HCT116 (cell line): ENCODE data around the gene IGSF11. TPM values are rescaled to one million over a fixed set of nuclear protein-coding genes. Genes with fewer than 3 reads are reported as not detected.

Experiments used
- ATAC-seq: fragments of 200-7000 bp; cut with Tn5 transposase; 2 replicates; pipeline ENCODE4 v1.9.1; 2020; ENCODE audit warnings: mild to moderate bottlenecking, moderate library complexity
- BruUV-seq: library from RNA; stranded (reverse); fragments of 400-500 nt; replicated peaks from 2 replicates; lab custom pipeline; 2021; lab: Mats Ljungman, UMichigan
- CTCF ChIA-PET: fragments of 300-600 bp; sonication (Branson Sonifier 250); formaldehyde crosslinking; loops from one replicate; lab custom pipeline; 2021; ENCODE audit warnings: antibody characterized with exemption; lab: Charles Lee
- POLR2A ChIA-PET: fragments of 300-600, 350-600 bp; sonication (Branson Sonifier 250); formaldehyde crosslinking; loops from one replicate; lab custom pipeline; 2021; ENCODE audit warnings: antibody characterized with exemption; lab: Charles Lee
- RAD21 ChIA-PET, 2 experiments: fragments of 300-600 bp; sonication (Branson Sonifier 250); formaldehyde crosslinking; loops; one replicate each; lab custom pipeline; 2023; ENCODE audit warnings: low total read pairs in 2 of 2; ENCODE audit not compliant: uncharacterized antibody in 2 of 2, unreplicated experiment in 2 of 2, low non-redundant PET in 1 of 2; lab: Charles Lee
- DNase-seq: peaks from one replicate; pipeline ENCODE4 v3.0.0-alpha.2; 2010; ENCODE audit warnings: low read depth, low spot score
- H2AFZ ChIP-seq: fragments of 200-600 bp; shearing (Covaris generic), sonication (generic); 2 replicates; pipeline ENCODE4 v1.6.1; 2017; ENCODE audit warnings: low read depth, mixed run types, mixed read lengths, antibody characterized with exemption, low read length; ENCODE audit not compliant: poor library complexity, severe bottlenecking
- H3K27ac ChIP-seq: 2 replicates; pipeline ENCODE4 v1.5.1; 2012; ENCODE audit warnings: low read depth, low read length
- H3K27me3 ChIP-seq: fragments of 200-600 bp; sonication (generic); 2 replicates; pipeline ENCODE4 v1.6.1; 2016; ENCODE audit warnings: mixed run types, low read length, mixed read lengths; ENCODE audit not compliant: insufficient read depth
- H3K36me3 ChIP-seq, 2 experiments: fragments of 200-500 bp in 1 of 2; fragments of 200-600 bp in 1 of 2; sonication (Bioruptor generic) in 1 of 2; sonication (generic) in 1 of 2; 2 replicates each; pipeline versions ENCODE4 v1.5.1 to v1.6.1; 2014 to 2016; ENCODE audit warnings: low read length in 2 of 2, inconsistent platforms in 1 of 2, mixed read lengths in 1 of 2, mixed run types in 1 of 2; ENCODE audit not compliant: insufficient read depth in 2 of 2, control insufficient read depth in 1 of 2
- H3K4me1 ChIP-seq, 2 experiments: fragments of 200-600 bp in 1 of 2; sonication (generic) in 1 of 2; 2 replicates each; pipeline versions ENCODE4 v1.5.1 to v1.6.1; 2012 to 2017; ENCODE audit warnings: low read length in 2 of 2, inconsistent platforms in 1 of 2, mild to moderate bottlenecking in 1 of 2, mixed read lengths in 1 of 2, mixed run types in 1 of 2, moderate library complexity in 1 of 2; ENCODE audit not compliant: insufficient read depth in 2 of 2, control insufficient read depth in 1 of 2
- H3K4me2 ChIP-seq: fragments of 200-600 bp; sonication (generic); 2 replicates; pipeline ENCODE4 v1.6.1; 2017; ENCODE audit warnings: mixed run types, low read length, mixed read lengths
- H3K4me3 ChIP-seq, 2 experiments: fragments of 200-600 bp in 1 of 2; sonication (generic) in 1 of 2; replicated peaks in 1 of 2; 2 replicates each; pipeline ENCODE4 v1.5.1; 2011 to 2016; ENCODE audit warnings: low read length in 2 of 2, control low read depth in 1 of 2, low read depth in 1 of 2, mild to moderate bottlenecking in 1 of 2, mixed read lengths in 1 of 2, mixed run types in 1 of 2
- H3K79me2 ChIP-seq: fragments of 200-600 bp; sonication (generic); 2 replicates; pipeline ENCODE4 v1.6.1; 2017; ENCODE audit warnings: mild to moderate bottlenecking, mixed run types, low read length, moderate library complexity, mixed read lengths; ENCODE audit not compliant: insufficient read depth
- H3K9ac ChIP-seq: fragments of 200-600 bp; sonication (generic); 2 replicates; pipeline ENCODE4 v1.6.1; 2016; ENCODE audit warnings: low read length, mixed read lengths
- H3K9me2 ChIP-seq: fragments of 200-600 bp; sonication (generic), shearing (Covaris generic); 2 replicates; pipeline ENCODE4 v1.6.1; 2017; ENCODE audit warnings: mixed run types, mild to moderate bottlenecking, moderate library complexity; ENCODE audit not compliant: insufficient read depth
- H3K9me3 ChIP-seq, 2 experiments: fragments of 200-500 bp in 1 of 2; fragments of 200-600 bp in 1 of 2; sonication (Bioruptor generic) in 1 of 2; sonication (generic) in 1 of 2; 2 replicates each; pipeline ENCODE4 v1.6.1; 2014 to 2017; ENCODE audit warnings: low read length in 2 of 2, mixed read lengths in 2 of 2, inconsistent platforms in 1 of 2, low read depth in 1 of 2, mild to moderate bottlenecking in 1 of 2, mixed run types in 1 of 2, moderate library complexity in 1 of 2; ENCODE audit not compliant: control insufficient read depth in 1 of 2, insufficient read depth in 1 of 2
- H4K20me1 ChIP-seq: fragments of 200-600 bp; sonication (generic), shearing (Covaris generic); 2 replicates; pipeline ENCODE4 v1.6.1; 2017; ENCODE audit warnings: mixed run types, mild to moderate bottlenecking, moderate library complexity; ENCODE audit not compliant: insufficient read depth
- CBX3 ChIP-seq: IDR thresholded peaks from 2 replicates; pipeline ENCODE4 v1.6.1; 2012; ENCODE audit warnings: low read depth
- EGR1 ChIP-seq: IDR thresholded peaks from 2 replicates; pipeline ENCODE4 v1.6.1; 2012; ENCODE audit warnings: low read depth
- ELF1 ChIP-seq: IDR thresholded peaks from 2 replicates; pipeline ENCODE4 v1.6.1; 2012; ENCODE audit warnings: low read depth, borderline replicate concordance
- EZH2 ChIP-seq: fragments of 200-600 bp; sonication (generic); IDR thresholded peaks from 2 replicates; pipeline ENCODE4 v1.6.1; 2017; ENCODE audit warnings: antibody characterized with exemption, mixed run types
- FOSL1 ChIP-seq: IDR thresholded peaks from 2 replicates; pipeline ENCODE4 v1.6.1; 2012; ENCODE audit warnings: low read depth
- JUND ChIP-seq: IDR thresholded peaks from 2 replicates; pipeline ENCODE4 v1.6.1; 2012
- SIN3A ChIP-seq: IDR thresholded peaks from 2 replicates; pipeline ENCODE4 v1.6.1; 2012; ENCODE audit warnings: low read depth
- SP1 ChIP-seq: IDR thresholded peaks from 2 replicates; pipeline ENCODE4 v1.6.1; 2012; ENCODE audit warnings: low read depth
- SRF ChIP-seq: IDR thresholded peaks from 2 replicates; pipeline ENCODE4 v1.6.1; 2012; ENCODE audit warnings: low read depth
- YY1 ChIP-seq: IDR thresholded peaks from 2 replicates; pipeline ENCODE4 v1.6.1; 2011; ENCODE audit warnings: low read length, low read depth, moderate library complexity, mild to moderate bottlenecking; ENCODE audit not compliant: insufficient replicate concordance; ENCODE audit errors: extremely low read depth
- ZFX ChIP-seq: fragments of 450-650 bp; IDR thresholded peaks from 2 replicates; pipeline ENCODE4 v1.6.1; 2017
- ZNF274 ChIP-seq: fragments of 200-500 bp; sonication (Bioruptor generic); IDR thresholded peaks from 2 replicates; pipeline ENCODE4 v1.6.1; 2014; ENCODE audit warnings: mild to moderate bottlenecking, low read depth, low read length, inconsistent platforms
- intact Hi-C: fragments of 100-400 bp; cut with micrococcal nuclease; formaldehyde crosslinking; loops from 2 replicates; pipeline ENCODE4 v1.10.0; 2022
- total RNA-seq: library from RNA; stranded (reverse); gene quantifications from one replicate; pipeline ENCODE4 v1.2.1, GENCODE V29; 2021; ENCODE audit not compliant: unreplicated experiment
- TF ChIP-seq, protein P1 (sequence below): IDR thresholded peaks from 2 replicates; pipeline ENCODE4 v1.6.1; 2012
- TF ChIP-seq, protein P2 (sequence below): IDR thresholded peaks from 2 replicates; pipeline ENCODE4 v1.6.1; 2012
- TF ChIP-seq, protein P3 (sequence below): IDR thresholded peaks from 2 replicates; pipeline ENCODE4 v1.6.1; 2011; ENCODE audit warnings: mild to moderate bottlenecking, low read length, moderate library complexity; ENCODE audit not compliant: insufficient replicate concordance; ENCODE audit errors: extremely low read depth
- TF ChIP-seq, protein P4 (sequence below): IDR thresholded peaks from 2 replicates; pipeline ENCODE4 v1.6.1; 2012; ENCODE audit warnings: low read depth

Gene IGSF11
- total RNA-seq, 1 experiment from 2014 or later = not detected

DNA sequence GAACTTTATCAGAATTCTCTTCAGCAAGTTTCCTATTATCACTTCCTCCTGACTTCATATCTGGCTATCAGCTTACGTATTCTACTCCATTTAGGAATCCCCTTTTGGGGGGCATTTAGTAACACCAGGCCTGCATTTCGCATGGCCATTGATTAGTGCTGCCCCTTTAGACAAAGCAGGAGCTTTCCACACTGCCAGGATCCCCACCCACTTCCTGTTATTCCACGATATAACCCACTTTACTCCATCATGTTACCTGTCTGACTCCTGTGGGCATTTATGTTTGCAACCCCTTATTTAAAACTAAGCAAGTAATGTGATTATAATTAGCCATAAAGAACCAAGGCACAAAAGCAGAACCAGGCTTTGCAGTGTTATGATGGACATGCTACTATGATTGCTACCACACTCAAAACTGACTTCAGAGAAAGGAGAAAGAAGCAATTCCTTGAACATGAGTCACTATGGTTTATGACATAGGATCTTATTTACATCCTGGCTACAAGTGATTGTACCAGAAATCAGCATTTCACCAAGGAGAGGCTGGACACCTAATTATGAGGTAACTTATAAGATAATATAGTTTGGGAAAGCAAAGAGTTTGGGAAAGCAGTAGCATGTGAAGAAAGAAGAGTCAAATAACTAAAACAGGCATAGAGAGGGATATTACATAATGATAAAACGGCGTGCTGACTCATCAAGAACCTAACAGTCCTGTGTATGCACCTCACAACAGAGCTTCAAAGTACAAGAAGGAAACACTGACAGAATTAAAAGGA is 96.3 kb downstream of the IGSF11 start:
- peak overlapping the region; percentile 29 for H3K4me2 ChIP-seq
- BruUV-seq = no TSS peak
- ATAC-seq = no peak
- ChIA-PET POLR2A (no interaction called here), CTCF (no interaction called here), RAD21 (no interaction called here)
- intact Hi-C loops = no loop called here
- peaks cover 22% of the 10 kb centered on the region for H3K27me3 ChIP-seq
- H4K20me1 ChIP-seq = no peaks in the 10 kb centered on the region
- no peak overlapping the region for H3K27ac ChIP-seq
- H3K79me2 ChIP-seq = no peaks in the 10 kb centered on the region
- H3K4me3 ChIP-seq = no peak overlapping the region
- no peak overlapping the region for H3K9ac ChIP-seq
- H3K9me3 ChIP-seq = no peaks in the 10 kb centered on the region
- TF ChIP-seq, protein P1, sequence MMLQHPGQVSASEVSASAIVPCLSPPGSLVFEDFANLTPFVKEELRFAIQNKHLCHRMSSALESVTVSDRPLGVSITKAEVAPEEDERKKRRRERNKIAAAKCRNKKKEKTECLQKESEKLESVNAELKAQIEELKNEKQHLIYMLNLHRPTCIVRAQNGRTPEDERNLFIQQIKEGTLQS = no peak
- TF ChIP-seq, protein P2, sequence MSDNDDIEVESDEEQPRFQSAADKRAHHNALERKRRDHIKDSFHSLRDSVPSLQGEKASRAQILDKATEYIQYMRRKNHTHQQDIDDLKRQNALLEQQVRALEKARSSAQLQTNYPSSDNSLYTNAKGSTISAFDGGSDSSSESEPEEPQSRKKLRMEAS = no peak
- TF ChIP-seq YY1 (no peak), JUND (no peak), ZFX (no peak), ZNF274 (no peak), ELF1 (no peak), FOSL1 (no peak), CBX3 (no peak), EZH2 (no peak), EGR1 (no peak), SP1 (no peak), SIN3A (no peak), SRF (no peak)
- TF ChIP-seq, protein P3, sequence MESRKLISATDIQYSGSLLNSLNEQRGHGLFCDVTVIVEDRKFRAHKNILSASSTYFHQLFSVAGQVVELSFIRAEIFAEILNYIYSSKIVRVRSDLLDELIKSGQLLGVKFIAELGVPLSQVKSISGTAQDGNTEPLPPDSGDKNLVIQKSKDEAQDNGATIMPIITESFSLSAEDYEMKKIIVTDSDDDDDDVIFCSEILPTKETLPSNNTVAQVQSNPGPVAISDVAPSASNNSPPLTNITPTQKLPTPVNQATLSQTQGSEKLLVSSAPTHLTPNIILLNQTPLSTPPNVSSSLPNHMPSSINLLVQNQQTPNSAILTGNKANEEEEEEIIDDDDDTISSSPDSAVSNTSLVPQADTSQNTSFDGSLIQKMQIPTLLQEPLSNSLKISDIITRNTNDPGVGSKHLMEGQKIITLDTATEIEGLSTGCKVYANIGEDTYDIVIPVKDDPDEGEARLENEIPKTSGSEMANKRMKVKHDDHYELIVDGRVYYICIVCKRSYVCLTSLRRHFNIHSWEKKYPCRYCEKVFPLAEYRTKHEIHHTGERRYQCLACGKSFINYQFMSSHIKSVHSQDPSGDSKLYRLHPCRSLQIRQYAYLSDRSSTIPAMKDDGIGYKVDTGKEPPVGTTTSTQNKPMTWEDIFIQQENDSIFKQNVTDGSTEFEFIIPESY = no peak
- TF ChIP-seq, protein P4, sequence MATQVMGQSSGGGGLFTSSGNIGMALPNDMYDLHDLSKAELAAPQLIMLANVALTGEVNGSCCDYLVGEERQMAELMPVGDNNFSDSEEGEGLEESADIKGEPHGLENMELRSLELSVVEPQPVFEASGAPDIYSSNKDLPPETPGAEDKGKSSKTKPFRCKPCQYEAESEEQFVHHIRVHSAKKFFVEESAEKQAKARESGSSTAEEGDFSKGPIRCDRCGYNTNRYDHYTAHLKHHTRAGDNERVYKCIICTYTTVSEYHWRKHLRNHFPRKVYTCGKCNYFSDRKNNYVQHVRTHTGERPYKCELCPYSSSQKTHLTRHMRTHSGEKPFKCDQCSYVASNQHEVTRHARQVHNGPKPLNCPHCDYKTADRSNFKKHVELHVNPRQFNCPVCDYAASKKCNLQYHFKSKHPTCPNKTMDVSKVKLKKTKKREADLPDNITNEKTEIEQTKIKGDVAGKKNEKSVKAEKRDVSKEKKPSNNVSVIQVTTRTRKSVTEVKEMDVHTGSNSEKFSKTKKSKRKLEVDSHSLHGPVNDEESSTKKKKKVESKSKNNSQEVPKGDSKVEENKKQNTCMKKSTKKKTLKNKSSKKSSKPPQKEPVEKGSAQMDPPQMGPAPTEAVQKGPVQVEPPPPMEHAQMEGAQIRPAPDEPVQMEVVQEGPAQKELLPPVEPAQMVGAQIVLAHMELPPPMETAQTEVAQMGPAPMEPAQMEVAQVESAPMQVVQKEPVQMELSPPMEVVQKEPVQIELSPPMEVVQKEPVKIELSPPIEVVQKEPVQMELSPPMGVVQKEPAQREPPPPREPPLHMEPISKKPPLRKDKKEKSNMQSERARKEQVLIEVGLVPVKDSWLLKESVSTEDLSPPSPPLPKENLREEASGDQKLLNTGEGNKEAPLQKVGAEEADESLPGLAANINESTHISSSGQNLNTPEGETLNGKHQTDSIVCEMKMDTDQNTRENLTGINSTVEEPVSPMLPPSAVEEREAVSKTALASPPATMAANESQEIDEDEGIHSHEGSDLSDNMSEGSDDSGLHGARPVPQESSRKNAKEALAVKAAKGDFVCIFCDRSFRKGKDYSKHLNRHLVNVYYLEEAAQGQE = no peak
- H3K4me1 ChIP-seq = peaks cover 0 to 9% of the 10 kb centered on the region in 2 experiments; a peak in 2 of 4 replicates
- no peak for DNase-seq
- H3K9me2 ChIP-seq = no peaks in the 10 kb centered on the region
- no peaks in the 10 kb centered on the region for H3K36me3 ChIP-seq
- peak overlapping the region; percentile 5 for H2AFZ ChIP-seq
